Measurements from ENCODE around the gene GNAQ.
"Not testable (repeated sequence)": the region's sequence is repeated elsewhere in the genome, so short reads cannot be mapped to it uniquely, and the experiment has no call there.

The GNAQ gene

DNA sequence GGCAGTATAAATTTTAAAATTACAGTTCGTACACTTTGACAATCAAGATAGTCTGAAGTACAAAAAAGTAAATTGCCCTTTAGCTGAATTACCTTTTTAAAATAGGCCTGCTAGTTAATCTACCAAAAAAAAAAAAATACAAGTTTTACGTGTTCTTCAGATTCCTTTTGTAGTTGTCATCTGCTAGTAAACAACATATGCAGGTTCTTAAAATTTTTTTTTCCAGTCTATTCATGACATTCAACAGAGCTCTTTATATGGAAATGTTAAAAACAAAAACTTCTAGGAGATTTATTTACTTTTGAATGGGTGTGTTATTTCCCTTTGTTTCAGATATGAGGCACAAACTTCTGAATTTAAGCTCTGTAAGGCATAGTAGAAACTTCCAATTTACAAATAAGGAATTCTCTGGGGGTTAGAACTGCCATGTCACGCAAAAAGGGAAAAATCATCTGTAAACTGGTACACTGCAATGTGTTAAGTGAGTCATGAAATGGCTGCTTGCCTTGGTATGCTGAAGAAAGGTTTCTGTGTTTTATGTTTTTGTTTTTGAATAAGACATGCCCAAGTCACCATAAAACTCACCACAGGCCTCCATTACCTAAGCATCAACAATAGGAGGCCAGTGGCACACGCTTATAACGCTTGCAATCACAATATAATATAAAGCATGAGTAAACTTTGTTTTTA, 313.9 kb downstream of the GNAQ start:
- peak; percentile 89 for DNase-seq (ENCODE audit: low read depth)
- H3K36me3 ChIP-seq (ENCODE audit: control insufficient read depth, insufficient read depth, low read length, severe bottlenecking); H3K27me3 ChIP-seq (replicated peaks; ENCODE audit: control insufficient read depth, insufficient read depth, low read length); H3K9me3 ChIP-seq (ENCODE audit: control insufficient read depth, low read length); H3K9ac ChIP-seq (ENCODE audit: low read length); H3K4me3 ChIP-seq (ENCODE audit: low read length): not testable (repeated sequence)
- peaks cover 25% of the 10 kb centered on the region for H3K4me1 ChIP-seq (ENCODE audit: control insufficient read depth, insufficient read depth, low read length)

DNA sequence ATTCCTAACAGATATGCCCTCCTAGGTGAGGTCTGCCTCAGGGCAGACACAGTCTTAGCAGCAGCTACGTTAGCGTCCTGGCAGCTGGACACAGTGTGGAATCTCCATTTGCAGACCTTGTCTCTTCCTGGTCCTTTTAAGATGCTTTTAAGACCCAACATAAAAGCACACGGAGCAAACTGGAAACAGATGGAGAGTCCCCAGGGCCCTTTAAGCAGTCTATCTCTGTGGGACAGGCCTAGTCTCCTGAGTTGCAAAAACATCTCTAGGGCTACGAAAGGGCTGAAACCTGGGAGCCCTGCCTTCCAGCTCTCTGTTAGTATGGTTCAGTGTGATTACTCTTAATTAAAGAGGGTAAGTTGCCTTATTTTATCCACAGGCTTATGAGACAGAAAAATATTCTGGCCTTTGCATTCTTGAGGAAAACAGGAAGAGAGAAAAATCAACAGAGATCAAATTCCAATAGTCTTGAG, 317.5 kb downstream of the GNAQ start:
- Histone ChIP-seq H3K4me3 (ENCODE audit: low read length) (no peak overlapping the region), H3K4me1 (ENCODE audit: control insufficient read depth, insufficient read depth, low read length) (peaks cover 25% of the 10 kb centered on the region), H3K9me3 (ENCODE audit: control insufficient read depth, low read length) (peaks cover 5% of the 10 kb centered on the region), H3K36me3 (ENCODE audit: control insufficient read depth, insufficient read depth, low read length, severe bottlenecking) (no peaks in the 10 kb centered on the region), H3K9ac (ENCODE audit: low read length) (no peak overlapping the region), H3K27me3 (replicated peaks; ENCODE audit: control insufficient read depth, insufficient read depth, low read length) (no peaks in the 10 kb centered on the region)
- DNase-seq (ENCODE audit: low read depth): peak; percentile 65

DNA sequence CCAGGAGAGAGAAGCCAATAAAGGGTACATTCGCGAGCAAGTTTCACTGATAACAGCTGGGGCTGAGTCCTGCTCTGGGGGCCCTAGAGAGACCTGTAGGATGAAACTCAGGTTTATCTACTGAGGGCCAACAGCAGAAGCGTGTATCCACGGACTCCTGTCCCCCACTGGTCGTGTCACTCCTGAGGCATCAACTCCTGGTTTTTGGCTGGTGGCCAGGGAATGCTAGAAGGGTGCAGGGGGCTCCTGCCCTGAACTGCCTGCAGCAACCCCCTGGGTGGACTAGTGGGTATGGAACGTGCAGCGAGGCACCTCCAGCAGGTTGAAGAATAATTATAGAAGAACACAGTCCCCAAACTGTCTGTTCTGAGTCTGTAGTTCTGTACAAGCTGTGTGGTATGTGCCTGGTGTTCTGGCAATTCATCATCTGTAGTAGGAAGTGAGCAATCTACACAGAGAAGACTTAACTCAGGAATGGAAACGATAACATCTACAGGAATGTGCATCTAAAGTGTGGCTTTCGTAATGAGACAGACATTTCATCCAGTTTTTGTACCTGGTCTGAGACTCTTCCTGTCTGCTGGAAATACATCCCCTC, 319.0 kb downstream of the GNAQ start:
- Histone ChIP-seq H3K9me3 (ENCODE audit: control insufficient read depth, low read length) (peaks cover 5% of the 10 kb centered on the region), H3K9ac (ENCODE audit: low read length) (no peak overlapping the region), H3K27me3 (replicated peaks; ENCODE audit: control insufficient read depth, insufficient read depth, low read length) (no peaks in the 10 kb centered on the region), H3K4me1 (ENCODE audit: control insufficient read depth, insufficient read depth, low read length) (peaks cover 28% of the 10 kb centered on the region), H3K4me3 (ENCODE audit: low read length) (no peak overlapping the region), H3K36me3 (ENCODE audit: control insufficient read depth, insufficient read depth, low read length, severe bottlenecking) (no peaks in the 10 kb centered on the region)
- DNase-seq (ENCODE audit: low read depth): peak; percentile 69

- H3K9me3 ChIP-seq (ENCODE audit: control insufficient read depth, low read length): peaks cover 5% of the 10 kb centered on the region
- no peak overlapping the region for H3K9ac ChIP-seq (ENCODE audit: low read length)
- H3K27me3 ChIP-seq (replicated peaks; ENCODE audit: control insufficient read depth, insufficient read depth, low read length): no peaks in the 10 kb centered on the region
- H3K36me3 ChIP-seq (ENCODE audit: control insufficient read depth, insufficient read depth, low read length, severe bottlenecking): no peaks in the 10 kb centered on the region
- H3K4me3 ChIP-seq (ENCODE audit: low read length): no peak overlapping the region
- peaks cover 30% of the 10 kb centered on the region for H3K4me1 ChIP-seq (ENCODE audit: control insufficient read depth, insufficient read depth, low read length)
- DNase-seq (ENCODE audit: low read depth): no peak
Observed at GRCh38 chr9:77710965-77711648, 320.5 kb downstream of the GNAQ start.

GRCh38 chr9:77710316-77710715, 321.3 kb downstream of the GNAQ start:
- Histone ChIP-seq H3K9ac (ENCODE audit: low read length) (no peak overlapping the region), H3K27me3 (replicated peaks; ENCODE audit: control insufficient read depth, insufficient read depth, low read length) (no peaks in the 10 kb centered on the region), H3K4me3 (ENCODE audit: low read length) (no peak overlapping the region), H3K9me3 (ENCODE audit: control insufficient read depth, low read length) (peaks cover 5% of the 10 kb centered on the region), H3K4me1 (ENCODE audit: control insufficient read depth, insufficient read depth, low read length) (peaks cover 30% of the 10 kb centered on the region), H3K36me3 (ENCODE audit: control insufficient read depth, insufficient read depth, low read length, severe bottlenecking) (no peaks in the 10 kb centered on the region)
- DNase-seq (ENCODE audit: low read depth): no peak

GRCh38 chr9:77708064-77708815, 323.4 kb downstream of the GNAQ start:
- no peaks in the 10 kb centered on the region for H3K36me3 ChIP-seq (ENCODE audit: control insufficient read depth, insufficient read depth, low read length, severe bottlenecking)
- no peaks in the 10 kb centered on the region for H3K27me3 ChIP-seq (replicated peaks; ENCODE audit: control insufficient read depth, insufficient read depth, low read length)
- H3K4me1 ChIP-seq (ENCODE audit: control insufficient read depth, insufficient read depth, low read length): peaks cover 17% of the 10 kb centered on the region
- DNase-seq (ENCODE audit: low read depth): peak; percentile 27
- H3K9ac ChIP-seq (ENCODE audit: low read length): no peak overlapping the region
- H3K4me3 ChIP-seq (ENCODE audit: low read length): no peak overlapping the region
- peaks cover 5% of the 10 kb centered on the region for H3K9me3 ChIP-seq (ENCODE audit: control insufficient read depth, low read length)

- Histone ChIP-seq H3K4me3 (ENCODE audit: low read length) (no peak overlapping the region), H3K27me3 (replicated peaks; ENCODE audit: control insufficient read depth, insufficient read depth, low read length) (no peaks in the 10 kb centered on the region), H3K4me1 (ENCODE audit: control insufficient read depth, insufficient read depth, low read length) (peaks cover 17% of the 10 kb centered on the region), H3K9ac (ENCODE audit: low read length) (peak overlapping the region; percentile 6), H3K36me3 (ENCODE audit: control insufficient read depth, insufficient read depth, low read length, severe bottlenecking) (no peaks in the 10 kb centered on the region), H3K9me3 (ENCODE audit: control insufficient read depth, low read length) (peaks cover 5% of the 10 kb centered on the region)
- DNase-seq (ENCODE audit: low read depth): peak; percentile 97
Observed at GRCh38 chr9:77707383-77708063, 324.1 kb downstream of the GNAQ start.

DNA sequence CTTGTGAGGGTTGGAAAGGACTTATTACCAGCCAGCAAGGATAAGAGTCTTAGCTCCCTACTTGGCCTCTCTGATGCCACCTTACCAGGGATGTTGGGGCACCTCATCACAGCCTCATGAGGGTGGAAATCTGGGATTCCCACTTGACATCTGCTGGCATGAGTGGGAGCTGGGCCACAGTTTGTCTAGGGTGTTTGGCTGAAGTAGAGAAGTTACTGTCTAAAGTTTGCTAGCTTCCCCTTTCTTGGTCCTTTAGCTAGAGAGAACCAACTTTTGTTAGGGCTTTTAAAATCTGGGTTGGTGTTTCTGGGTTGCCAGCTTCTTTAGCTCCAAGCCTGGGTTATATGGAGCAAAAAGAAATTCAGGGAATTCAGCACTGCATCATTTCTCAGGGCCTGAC, 326.0 kb downstream of the GNAQ start:
- no peak for DNase-seq (ENCODE audit: low read depth)
- Histone ChIP-seq H3K27me3 (replicated peaks; ENCODE audit: control insufficient read depth, insufficient read depth, low read length) (no peaks in the 10 kb centered on the region), H3K4me1 (ENCODE audit: control insufficient read depth, insufficient read depth, low read length) (peaks cover 17% of the 10 kb centered on the region), H3K36me3 (ENCODE audit: control insufficient read depth, insufficient read depth, low read length, severe bottlenecking) (no peaks in the 10 kb centered on the region), H3K4me3 (ENCODE audit: low read length) (no peak overlapping the region), H3K9ac (ENCODE audit: low read length) (no peak overlapping the region), H3K9me3 (ENCODE audit: control insufficient read depth, low read length) (peaks cover 5% of the 10 kb centered on the region)

DNA sequence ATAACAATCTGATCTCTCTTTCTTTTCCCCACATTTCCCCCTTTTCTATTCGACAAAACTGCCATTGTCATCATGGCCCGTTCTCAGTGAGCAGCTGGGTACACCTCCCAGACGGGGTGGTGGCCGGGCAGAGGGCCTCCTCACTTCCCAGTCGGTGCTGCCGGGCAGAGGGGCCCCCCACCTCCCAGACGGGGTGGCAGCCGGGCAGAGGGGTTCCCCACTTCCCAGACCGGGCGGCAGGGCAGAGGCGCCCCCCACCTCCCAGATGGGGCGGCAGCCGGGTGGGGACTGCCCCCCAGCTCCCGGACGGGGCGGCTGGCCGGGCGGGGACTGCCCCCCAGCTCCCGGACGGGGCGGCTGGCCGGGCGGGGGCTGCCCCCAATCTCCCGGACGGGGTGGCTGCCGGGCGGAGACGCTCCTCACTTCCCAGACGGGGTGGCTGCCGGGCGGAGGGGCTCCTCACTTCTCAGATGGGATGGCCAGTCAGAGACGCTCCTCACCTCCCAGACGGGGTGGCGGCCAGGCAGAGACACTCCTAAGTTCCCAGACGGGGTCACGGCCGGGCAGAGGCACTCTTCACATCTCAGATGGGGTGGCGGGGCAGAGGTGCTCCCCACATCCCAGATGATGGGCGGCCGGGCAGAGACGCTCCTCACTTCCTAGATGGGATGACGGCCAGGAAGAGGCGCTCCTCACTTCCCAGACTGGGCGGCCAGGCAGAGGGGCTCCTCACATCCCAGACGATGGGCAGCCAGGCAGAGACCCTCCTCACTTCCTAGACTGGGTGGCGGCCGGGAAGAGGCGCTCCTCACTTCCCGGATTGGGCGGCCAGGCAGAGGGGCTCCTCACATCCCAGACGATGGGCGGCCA, 328.9 kb downstream of the GNAQ start:
- H3K4me3 ChIP-seq (ENCODE audit: low read length); H3K4me1 ChIP-seq (ENCODE audit: control insufficient read depth, insufficient read depth, low read length); H3K9ac ChIP-seq (ENCODE audit: low read length); DNase-seq (ENCODE audit: low read depth); H3K9me3 ChIP-seq (ENCODE audit: control insufficient read depth, low read length); H3K36me3 ChIP-seq (ENCODE audit: control insufficient read depth, insufficient read depth, low read length, severe bottlenecking); H3K27me3 ChIP-seq (replicated peaks; ENCODE audit: control insufficient read depth, insufficient read depth, low read length): not testable (repeated sequence)

GRCh38 chr9:77697238-77697984, 334.2 kb downstream of the GNAQ start:
- H3K27me3 ChIP-seq (replicated peaks; ENCODE audit: control insufficient read depth, insufficient read depth, low read length): no peaks in the 10 kb centered on the region
- no peak for DNase-seq (ENCODE audit: low read depth)
- H3K4me1 ChIP-seq (ENCODE audit: control insufficient read depth, insufficient read depth, low read length): no peaks in the 10 kb centered on the region
- H3K9ac ChIP-seq (ENCODE audit: low read length): no peak overlapping the region
- no peaks in the 10 kb centered on the region for H3K36me3 ChIP-seq (ENCODE audit: control insufficient read depth, insufficient read depth, low read length, severe bottlenecking)
- peaks cover 10% of the 10 kb centered on the region for H3K9me3 ChIP-seq (ENCODE audit: control insufficient read depth, low read length)
- no peak overlapping the region for H3K4me3 ChIP-seq (ENCODE audit: low read length)
